Activated naive CD4-positive, alpha-beta T cell treated with Interleukin-2 at 50 U/mL for 16 hours (primary cell): ENCODE measurements around the gene THRSP.
"Not testable (repeated sequence)": the region's sequence is repeated elsewhere in the genome, so short reads cannot be mapped to it uniquely, and the experiment has no call there.

Experiments used
- DNase-seq: peaks from one replicate; pipeline ENCODE4 v3.0.0-alpha.2; 2020

Gene THRSP

GRCh38 chr11:78069465-78069864, 5.8 kb downstream of the THRSP start:
- no peak for DNase-seq

GRCh38 chr11:78070621-78071020, 7.0 kb downstream of the THRSP start:
- no peak for DNase-seq

- DNase-seq = no peak
These were observed 8.1 kb downstream of the THRSP start for GRCh38 chr11:78071717-78072116.

DNA sequence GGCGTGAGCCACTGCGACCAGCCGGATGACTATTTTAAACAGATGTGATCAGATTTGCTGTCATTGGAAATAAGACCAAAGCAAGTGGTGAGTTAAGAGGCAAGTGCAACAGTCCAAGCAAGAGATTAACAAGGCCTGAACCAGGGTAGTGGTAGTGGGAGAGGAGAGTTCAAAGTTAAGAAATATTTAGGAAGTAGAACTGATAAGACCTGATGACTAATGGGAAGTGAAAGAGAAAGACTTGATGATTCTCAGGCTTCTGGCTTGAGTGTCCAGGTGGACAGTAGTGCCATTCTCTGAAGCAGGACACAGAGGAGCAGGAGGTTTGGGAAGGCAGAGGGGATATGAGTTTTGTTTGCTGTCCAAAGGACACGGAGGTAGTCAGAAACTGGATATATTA, 8.8 kb downstream of the THRSP start:
- DNase-seq = no peak

- no peak for DNase-seq
These were observed 11.1 kb downstream of the THRSP start for GRCh38 chr11:78074756-78075155.

DNA sequence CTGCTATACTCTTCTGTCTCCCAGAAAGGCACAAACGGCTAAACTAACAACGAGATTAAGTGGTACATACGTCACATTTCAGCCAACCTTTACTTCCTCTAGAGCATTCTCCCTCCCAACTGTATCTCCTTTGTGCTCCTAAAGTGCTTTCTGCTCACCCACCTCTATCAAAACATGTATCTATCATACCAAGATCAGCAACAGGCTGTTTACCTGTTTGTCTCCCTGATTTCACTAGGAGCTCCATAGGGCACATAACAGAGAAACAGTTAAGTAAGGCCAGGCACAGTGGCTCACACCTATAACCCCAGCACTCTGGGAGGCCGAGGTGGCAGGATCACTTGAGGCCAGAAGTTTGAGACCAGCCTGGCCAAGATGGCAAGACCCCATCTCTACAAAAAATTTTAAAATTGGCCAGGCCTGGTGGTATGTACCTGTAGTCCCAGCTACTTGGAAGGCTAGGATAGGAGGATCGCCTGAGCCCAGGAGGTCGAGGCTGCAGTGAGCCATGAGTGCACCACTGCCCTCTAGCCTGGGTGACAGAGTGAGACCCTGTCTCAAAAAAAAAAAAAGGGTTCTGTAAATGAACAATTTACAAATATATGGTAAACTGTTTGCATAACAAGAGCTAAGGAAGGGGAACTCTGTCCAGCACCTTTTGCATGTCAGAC, 13.2 kb downstream of the THRSP start:
- no peak for DNase-seq

DNA sequence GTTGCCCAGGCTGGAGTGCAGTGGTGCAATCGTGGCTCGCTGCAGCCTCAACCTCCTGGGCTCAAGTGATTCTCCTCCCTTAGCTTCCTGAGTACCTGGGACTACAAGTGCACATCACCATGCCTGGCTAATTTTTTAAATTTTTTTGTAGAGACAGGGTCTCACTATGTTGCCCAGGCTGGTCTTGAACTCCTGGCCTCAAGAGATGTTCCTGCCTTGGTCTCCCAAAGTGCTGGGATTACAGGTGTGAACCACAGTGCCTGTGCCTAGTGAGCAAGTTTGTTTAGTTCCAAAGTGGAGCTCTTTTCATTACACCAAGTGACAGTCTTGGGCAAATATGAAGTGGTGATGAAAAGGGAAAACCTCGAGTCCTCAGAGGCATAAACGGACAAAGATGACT, 13.9 kb downstream of the THRSP start:
- DNase-seq = not testable (repeated sequence)

DNA sequence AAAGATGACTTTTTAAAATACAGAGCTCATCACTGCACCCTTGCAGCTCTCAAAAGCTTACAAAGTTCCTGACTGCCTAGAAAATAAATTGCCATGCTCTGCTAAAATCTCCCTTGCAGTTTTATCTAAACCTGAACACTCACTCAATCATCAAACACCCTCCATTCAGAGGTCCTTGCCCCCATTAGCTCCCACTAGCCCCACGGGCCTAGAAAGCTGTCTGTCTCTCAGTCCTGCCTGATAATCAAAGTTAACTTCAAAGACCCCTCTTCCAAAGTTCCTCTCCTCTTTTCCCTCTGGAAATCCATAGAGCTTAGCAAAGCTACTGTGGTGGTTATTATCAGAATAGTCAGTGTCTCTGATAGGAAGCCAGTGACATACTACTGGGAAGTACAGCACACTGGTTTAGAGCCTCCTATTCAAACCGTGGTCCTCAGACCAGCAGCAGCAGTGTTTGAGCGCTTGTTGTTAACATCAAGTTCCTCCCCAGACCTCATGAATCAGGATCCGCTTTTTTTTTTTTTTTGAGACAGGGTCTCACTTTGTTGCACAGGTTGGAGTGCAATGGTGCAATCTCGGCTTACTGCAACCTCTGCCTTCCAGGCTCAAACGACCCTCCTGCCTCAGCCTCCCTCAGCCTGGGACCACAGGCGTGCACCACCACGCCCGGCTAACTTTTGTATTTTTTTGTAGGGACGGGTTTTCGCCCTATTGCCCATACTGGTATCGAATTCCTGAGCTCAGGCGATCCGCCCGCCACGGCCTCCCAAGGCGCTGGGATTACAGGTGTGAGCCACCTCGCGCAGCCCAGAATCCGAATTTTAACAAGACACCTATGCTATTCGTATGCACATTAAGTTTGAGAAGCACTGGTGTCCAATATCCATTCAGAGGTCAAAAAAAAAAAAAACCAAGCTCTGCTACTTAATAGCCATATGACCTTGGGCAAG, 14.8 kb downstream of the THRSP start:
- no peak for DNase-seq

DNA sequence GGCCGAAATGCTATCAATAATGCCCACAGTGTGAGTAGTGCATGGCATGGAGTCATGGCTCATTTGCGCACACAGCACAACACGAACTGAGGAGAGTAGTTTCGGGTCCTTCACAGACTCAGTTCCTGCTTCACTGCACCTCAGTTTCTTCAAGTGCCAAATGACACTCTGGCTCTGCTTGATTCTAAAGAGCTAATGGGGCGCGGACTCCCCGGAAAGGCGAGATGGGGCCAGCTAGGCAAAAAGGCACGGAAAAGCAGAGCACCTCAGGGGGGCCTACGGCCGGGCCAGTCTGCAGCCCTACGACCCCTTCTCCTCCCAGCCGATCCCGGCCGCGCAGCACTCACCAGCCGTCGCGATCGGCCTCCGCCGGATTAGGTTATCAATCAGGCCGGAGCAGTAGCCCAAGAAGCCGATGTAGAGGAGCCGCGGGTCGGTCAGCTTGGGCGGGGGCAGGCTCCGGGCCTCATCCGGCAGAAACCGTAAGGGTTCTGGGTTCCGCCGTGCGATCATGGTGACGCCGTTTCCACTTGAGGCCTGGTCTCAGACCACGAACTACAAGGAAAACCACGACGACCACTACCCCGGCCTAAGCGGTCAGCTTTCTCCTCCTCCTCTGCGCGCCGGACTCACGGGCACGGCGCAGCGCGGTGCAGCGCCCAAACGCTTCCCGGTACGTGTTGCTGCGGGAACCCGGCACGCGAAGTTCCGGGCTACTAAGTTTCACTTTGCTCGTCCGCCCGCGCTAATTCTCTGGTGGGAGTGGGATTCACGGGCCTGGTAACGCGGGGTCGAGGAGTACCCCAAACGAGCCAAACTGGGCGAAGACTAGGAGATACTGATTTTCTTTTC, 15.8 kb downstream of the THRSP start, which contains the start of gene NDUFC2:
NDUFC2 (minus strand) TSS at position 631 of the 852 bp plus-strand sequence; CDS start at position 513, 118 bp downstream.
- peak; percentile 74 for DNase-seq

GRCh38 chr11:78080084-78080817, 16.6 kb downstream of the THRSP start:
- no peak for DNase-seq

- no peak for DNase-seq
These were observed 17.3 kb downstream of the THRSP start for GRCh38 chr11:78080818-78081495.

GRCh38 chr11:78081583-78081982, 17.9 kb downstream of the THRSP start:
- no peak for DNase-seq

GRCh38 chr11:78082146-78082545, 18.5 kb downstream of the THRSP start:
- no peak for DNase-seq

- no peak for DNase-seq
These were observed 19.4 kb downstream of the THRSP start for GRCh38 chr11:78083021-78083420.

GRCh38 chr11:78084506-78084905, 20.8 kb downstream of the THRSP start:
- not testable (repeated sequence) for DNase-seq

DNA sequence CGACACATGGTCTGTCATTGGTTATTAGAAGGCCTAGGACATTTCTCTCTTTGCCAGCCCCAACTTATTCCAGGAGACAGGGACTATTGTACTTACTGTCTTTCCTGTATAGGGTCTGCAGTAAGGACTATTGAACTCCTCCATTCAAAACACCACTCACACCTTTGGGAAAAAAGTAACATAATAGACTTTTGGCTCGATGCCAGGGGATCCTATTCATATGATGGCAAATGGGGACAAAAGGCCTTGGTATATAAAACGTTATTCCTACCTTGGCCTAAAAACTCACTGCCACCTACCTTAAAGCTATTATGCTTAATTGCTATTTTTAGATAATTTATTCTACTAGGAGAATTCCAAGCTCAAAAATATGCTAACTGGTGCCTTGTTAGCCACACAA, 22.3 kb downstream of the THRSP start:
- DNase-seq = no peak

GRCh38 chr11:78086521-78087074, 22.9 kb downstream of the THRSP start:
- not testable (repeated sequence) for DNase-seq

DNA sequence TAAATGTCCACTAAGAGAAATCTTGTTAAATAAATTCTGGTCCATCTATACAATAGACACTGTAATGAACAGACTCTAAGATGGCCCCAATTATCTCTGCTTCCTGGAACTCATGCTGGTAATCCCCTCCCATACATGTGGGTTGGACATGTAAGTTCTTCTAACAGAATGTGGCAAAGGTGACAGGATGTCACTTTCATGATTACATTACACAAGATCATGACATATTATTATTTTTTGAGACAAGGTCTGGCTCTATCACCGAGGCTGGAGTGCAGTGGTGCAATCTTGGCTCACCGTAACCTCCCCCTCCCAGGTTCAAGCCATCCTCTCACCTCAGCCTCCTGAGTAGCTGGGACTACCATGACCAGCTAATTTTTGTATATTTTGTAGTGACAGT, 30.6 kb downstream of the THRSP start:
- no peak for DNase-seq

- DNase-seq = no peak
These were observed 34.2 kb downstream of the THRSP start for GRCh38 chr11:78097666-78098385.

DNA sequence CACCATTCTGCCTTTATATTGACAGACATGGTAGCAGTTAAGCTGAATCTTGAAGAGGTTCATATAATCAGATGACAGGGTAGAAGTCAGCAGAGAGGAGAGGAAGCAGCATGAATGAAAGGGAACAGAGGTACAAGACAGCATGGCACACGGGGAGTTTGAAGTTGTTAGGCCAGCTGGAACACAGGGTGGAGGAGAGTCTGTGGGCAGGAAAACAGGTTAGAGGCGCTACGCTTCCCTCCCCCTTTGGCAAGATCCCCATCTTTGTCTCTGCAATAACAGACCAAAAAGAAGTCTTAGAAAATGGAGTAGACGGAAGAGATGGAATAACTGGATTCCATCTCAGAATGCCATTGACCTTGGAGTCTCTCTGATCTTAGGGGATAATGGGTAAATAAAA, 36.0 kb downstream of the THRSP start:
- no peak for DNase-seq

GRCh38 chr11:78100261-78100660, 36.6 kb downstream of the THRSP start:
- DNase-seq = no peak
